Calu3 (cell line): ENCODE results near the gene TMEM127. TPM values are rescaled to one million over a fixed set of nuclear protein-coding genes. Genes with fewer than 3 reads are reported as not detected.
"Not testable (repeated sequence)": the region's sequence is repeated elsewhere in the genome, so short reads cannot be mapped to it uniquely, and the experiment has no call there.

Experiments used
- BruUV-seq: library from RNA; stranded (reverse); fragments of 400-500 nt; replicated peaks from 2 replicates; lab custom pipeline; 2021; lab: Mats Ljungman, UMichigan
- CTCF ChIA-PET: fragments of 300-600 bp; sonication (Branson Sonifier 250); formaldehyde crosslinking; loops from one replicate; lab custom pipeline; 2022; ENCODE audit warnings: antibody characterized with exemption; lab: Charles Lee
- DNase-seq: peaks from one replicate; pipeline ENCODE4 v3.0.0; 2022
- H3K27ac Mint-ChIP-seq: one replicate; pipeline ENCODE4 v1.8.0; 2022; ENCODE audit warnings: mixed read lengths; ENCODE audit not compliant: unreplicated experiment
- H3K27me3 Mint-ChIP-seq: one replicate; pipeline ENCODE4 v1.8.0; 2022; ENCODE audit warnings: mixed read lengths; ENCODE audit not compliant: unreplicated experiment
- H3K36me3 Mint-ChIP-seq: one replicate; pipeline ENCODE4 v1.8.0; 2022; ENCODE audit warnings: mild to moderate bottlenecking, moderate library complexity, mixed read lengths; ENCODE audit not compliant: insufficient read depth, unreplicated experiment
- H3K4me1 Mint-ChIP-seq: one replicate; pipeline ENCODE4 v1.8.0; 2022; ENCODE audit warnings: mild to moderate bottlenecking, low read depth, mixed read lengths; ENCODE audit not compliant: unreplicated experiment
- H3K4me3 Mint-ChIP-seq: one replicate; pipeline ENCODE4 v1.8.0; 2022; ENCODE audit warnings: mild to moderate bottlenecking, low read depth, moderate library complexity, mixed read lengths; ENCODE audit not compliant: unreplicated experiment
- H3K9me3 Mint-ChIP-seq: one replicate; pipeline ENCODE4 v1.8.0; 2022; ENCODE audit warnings: low read depth, mixed read lengths; ENCODE audit not compliant: unreplicated experiment
- CTCF ChIP-seq: fragments of 200-600 bp; IDR thresholded peaks from one replicate; pipeline ENCODE4 v1.8.0; 2022; ENCODE audit warnings: antibody characterized with exemption; ENCODE audit not compliant: unreplicated experiment
- intact Hi-C: fragments of 100-400 bp; cut with micrococcal nuclease; formaldehyde crosslinking; loops from one replicate; pipeline ENCODE4 v1.10.0; 2022; ENCODE audit not compliant: unreplicated experiment
- total RNA-seq: library from RNA; stranded (reverse); gene quantifications from 2 replicates; pipeline ENCODE4 v1.2.3, GENCODE V29; 2022

TMEM127 gene
- total RNA-seq, 1 experiment from 2014 or later = 50.7 TPM

GRCh38 chr2:96233880-96234316 is 31.9 kb downstream of the TMEM127 start:
- Mint-ChIP-seq H3K36me3 (no peaks in the 10 kb centered on the region), H3K9me3 (no peaks in the 10 kb centered on the region), H3K4me3 (no peak overlapping the region), H3K27ac (no peak overlapping the region), H3K27me3 (no peaks in the 10 kb centered on the region), H3K4me1 (no peaks in the 10 kb centered on the region)
- no peak for DNase-seq
- no TSS peak for BruUV-seq
- intact Hi-C loops = no loop called here
- CTCF ChIA-PET = interaction anchor here (0.6 kb wide), 1 partner anchor 33 kb away, joined by 4 read pairs; no protein-coding TSS in a partner anchor
- TF ChIP-seq CTCF = no peak

GRCh38 chr2:96233436-96233835 is 32.4 kb downstream of the TMEM127 start:
- no TSS peak for BruUV-seq
- no peak for DNase-seq
- Mint-ChIP-seq H3K27me3 (no peaks in the 10 kb centered on the region), H3K36me3 (no peaks in the 10 kb centered on the region), H3K4me1 (no peaks in the 10 kb centered on the region), H3K9me3 (no peaks in the 10 kb centered on the region), H3K27ac (no peak overlapping the region), H3K4me3 (no peak overlapping the region)
- CTCF ChIA-PET = interaction anchor here (0.6 kb wide), 1 partner anchor 34 kb away, joined by 4 read pairs; no protein-coding TSS in a partner anchor
- intact Hi-C loops = no loop called here
- TF ChIP-seq CTCF = no peak

GRCh38 chr2:96231316-96231715 is 34.5 kb downstream of the TMEM127 start:
- DNase-seq = no peak
- Mint-ChIP-seq H3K4me1 (no peaks in the 10 kb centered on the region), H3K9me3 (no peaks in the 10 kb centered on the region), H3K4me3 (no peak overlapping the region), H3K27me3 (no peaks in the 10 kb centered on the region), H3K27ac (no peak overlapping the region), H3K36me3 (no peaks in the 10 kb centered on the region)
- intact Hi-C loops = no loop called here
- CTCF ChIA-PET = interaction anchor here (0.6 kb wide), 1 partner anchor 48 kb away, joined by 5 read pairs; no protein-coding TSS in a partner anchor
- BruUV-seq = no TSS peak
- TF ChIP-seq CTCF = no peak

- BruUV-seq = no TSS peak
- H3K9me3 Mint-ChIP-seq = no peaks in the 10 kb centered on the region
- no peak for TF ChIP-seq CTCF
- no peaks in the 10 kb centered on the region for H3K27me3 Mint-ChIP-seq
- no peak for DNase-seq
- H3K27ac Mint-ChIP-seq = no peak overlapping the region
- CTCF ChIA-PET = interaction anchor here (0.7 kb wide), 1 partner anchor 8 kb away, joined by 4 read pairs; no protein-coding TSS in a partner anchor
- no peaks in the 10 kb centered on the region for H3K36me3 Mint-ChIP-seq
- H3K4me1 Mint-ChIP-seq = no peaks in the 10 kb centered on the region
- intact Hi-C loops = no loop called here
- H3K4me3 Mint-ChIP-seq = no peak overlapping the region
Measured at GRCh38 chr2:96225016-96225533, 40.7 kb downstream of the TMEM127 start.

GRCh38 chr2:96221106-96221505 is 44.7 kb downstream of the TMEM127 start:
- CTCF ChIA-PET = not testable (repeated sequence)

GRCh38 chr2:96219959-96220358 is 45.8 kb downstream of the TMEM127 start:
- H3K27ac Mint-ChIP-seq, H3K36me3 Mint-ChIP-seq, intact Hi-C loops, H3K9me3 Mint-ChIP-seq, DNase-seq, H3K4me3 Mint-ChIP-seq, H3K4me1 Mint-ChIP-seq, BruUV-seq, H3K27me3 Mint-ChIP-seq, CTCF ChIA-PET: not testable (repeated sequence)

More at GRCh38 chr2:96221106-96221505, 44.7 kb downstream of the TMEM127 start:
- H3K4me3 Mint-ChIP-seq, H3K4me1 Mint-ChIP-seq, H3K27ac Mint-ChIP-seq, H3K36me3 Mint-ChIP-seq, intact Hi-C loops, DNase-seq, H3K9me3 Mint-ChIP-seq, H3K27me3 Mint-ChIP-seq, BruUV-seq: not testable (repeated sequence)
